HL-60 (cell line): ENCODE results near the gene ZFAND3.
"Not testable (repeated sequence)": the region's sequence is repeated elsewhere in the genome, so short reads cannot be mapped to it uniquely, and the experiment has no call there.

Experiments
- POLR2AphosphoS5 ChIP-seq: IDR thresholded peaks from 2 replicates; pipeline ENCODE4 v1.6.1; 2012; ENCODE audit warnings: low read depth
- TF ChIP-seq, protein P1 (sequence below): IDR thresholded peaks from one replicate; pipeline ENCODE4 v1.5.1; 2011; ENCODE audit warnings: low read length, control low read depth, inconsistent platforms; ENCODE audit not compliant: insufficient read depth
- TF ChIP-seq, protein P2 (sequence below): IDR thresholded peaks from 2 replicates; pipeline ENCODE4 v1.6.1; 2012; ENCODE audit warnings: low read depth; ENCODE audit not compliant: insufficient replicate concordance

DNA sequence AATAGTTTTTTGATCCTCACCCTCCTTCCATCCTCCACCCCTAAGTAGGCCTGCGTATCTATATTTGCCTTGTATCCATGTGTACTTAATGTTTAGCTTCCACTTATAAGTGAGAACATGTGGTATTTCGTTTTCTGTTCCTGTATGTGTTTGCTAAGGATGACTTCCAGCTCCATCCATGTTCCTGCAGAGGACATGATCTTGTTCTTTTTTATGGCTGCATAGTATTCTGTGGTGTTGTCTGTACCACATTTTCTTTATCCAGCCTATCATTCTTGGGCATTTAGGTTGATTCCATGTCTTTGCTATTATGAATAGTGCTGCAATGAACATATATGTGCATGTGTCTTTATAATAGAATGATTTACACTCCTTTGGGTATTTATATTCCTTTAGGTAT is 129.1 kb downstream of the ZFAND3 start:
- TF ChIP-seq, protein P1, sequence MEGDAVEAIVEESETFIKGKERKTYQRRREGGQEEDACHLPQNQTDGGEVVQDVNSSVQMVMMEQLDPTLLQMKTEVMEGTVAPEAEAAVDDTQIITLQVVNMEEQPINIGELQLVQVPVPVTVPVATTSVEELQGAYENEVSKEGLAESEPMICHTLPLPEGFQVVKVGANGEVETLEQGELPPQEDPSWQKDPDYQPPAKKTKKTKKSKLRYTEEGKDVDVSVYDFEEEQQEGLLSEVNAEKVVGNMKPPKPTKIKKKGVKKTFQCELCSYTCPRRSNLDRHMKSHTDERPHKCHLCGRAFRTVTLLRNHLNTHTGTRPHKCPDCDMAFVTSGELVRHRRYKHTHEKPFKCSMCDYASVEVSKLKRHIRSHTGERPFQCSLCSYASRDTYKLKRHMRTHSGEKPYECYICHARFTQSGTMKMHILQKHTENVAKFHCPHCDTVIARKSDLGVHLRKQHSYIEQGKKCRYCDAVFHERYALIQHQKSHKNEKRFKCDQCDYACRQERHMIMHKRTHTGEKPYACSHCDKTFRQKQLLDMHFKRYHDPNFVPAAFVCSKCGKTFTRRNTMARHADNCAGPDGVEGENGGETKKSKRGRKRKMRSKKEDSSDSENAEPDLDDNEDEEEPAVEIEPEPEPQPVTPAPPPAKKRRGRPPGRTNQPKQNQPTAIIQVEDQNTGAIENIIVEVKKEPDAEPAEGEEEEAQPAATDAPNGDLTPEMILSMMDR, result not testable (repeated sequence)
- TF ChIP-seq POLR2AphosphoS5, result not testable (repeated sequence)
- TF ChIP-seq, protein P2, sequence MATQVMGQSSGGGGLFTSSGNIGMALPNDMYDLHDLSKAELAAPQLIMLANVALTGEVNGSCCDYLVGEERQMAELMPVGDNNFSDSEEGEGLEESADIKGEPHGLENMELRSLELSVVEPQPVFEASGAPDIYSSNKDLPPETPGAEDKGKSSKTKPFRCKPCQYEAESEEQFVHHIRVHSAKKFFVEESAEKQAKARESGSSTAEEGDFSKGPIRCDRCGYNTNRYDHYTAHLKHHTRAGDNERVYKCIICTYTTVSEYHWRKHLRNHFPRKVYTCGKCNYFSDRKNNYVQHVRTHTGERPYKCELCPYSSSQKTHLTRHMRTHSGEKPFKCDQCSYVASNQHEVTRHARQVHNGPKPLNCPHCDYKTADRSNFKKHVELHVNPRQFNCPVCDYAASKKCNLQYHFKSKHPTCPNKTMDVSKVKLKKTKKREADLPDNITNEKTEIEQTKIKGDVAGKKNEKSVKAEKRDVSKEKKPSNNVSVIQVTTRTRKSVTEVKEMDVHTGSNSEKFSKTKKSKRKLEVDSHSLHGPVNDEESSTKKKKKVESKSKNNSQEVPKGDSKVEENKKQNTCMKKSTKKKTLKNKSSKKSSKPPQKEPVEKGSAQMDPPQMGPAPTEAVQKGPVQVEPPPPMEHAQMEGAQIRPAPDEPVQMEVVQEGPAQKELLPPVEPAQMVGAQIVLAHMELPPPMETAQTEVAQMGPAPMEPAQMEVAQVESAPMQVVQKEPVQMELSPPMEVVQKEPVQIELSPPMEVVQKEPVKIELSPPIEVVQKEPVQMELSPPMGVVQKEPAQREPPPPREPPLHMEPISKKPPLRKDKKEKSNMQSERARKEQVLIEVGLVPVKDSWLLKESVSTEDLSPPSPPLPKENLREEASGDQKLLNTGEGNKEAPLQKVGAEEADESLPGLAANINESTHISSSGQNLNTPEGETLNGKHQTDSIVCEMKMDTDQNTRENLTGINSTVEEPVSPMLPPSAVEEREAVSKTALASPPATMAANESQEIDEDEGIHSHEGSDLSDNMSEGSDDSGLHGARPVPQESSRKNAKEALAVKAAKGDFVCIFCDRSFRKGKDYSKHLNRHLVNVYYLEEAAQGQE, result not testable (repeated sequence)
